ENCODE measurements around the gene HMCES.
"Not testable (repeated sequence)": the region's sequence is repeated elsewhere in the genome, so short reads cannot be mapped to it uniquely, and the experiment has no call there.

HMCES gene

DNA sequence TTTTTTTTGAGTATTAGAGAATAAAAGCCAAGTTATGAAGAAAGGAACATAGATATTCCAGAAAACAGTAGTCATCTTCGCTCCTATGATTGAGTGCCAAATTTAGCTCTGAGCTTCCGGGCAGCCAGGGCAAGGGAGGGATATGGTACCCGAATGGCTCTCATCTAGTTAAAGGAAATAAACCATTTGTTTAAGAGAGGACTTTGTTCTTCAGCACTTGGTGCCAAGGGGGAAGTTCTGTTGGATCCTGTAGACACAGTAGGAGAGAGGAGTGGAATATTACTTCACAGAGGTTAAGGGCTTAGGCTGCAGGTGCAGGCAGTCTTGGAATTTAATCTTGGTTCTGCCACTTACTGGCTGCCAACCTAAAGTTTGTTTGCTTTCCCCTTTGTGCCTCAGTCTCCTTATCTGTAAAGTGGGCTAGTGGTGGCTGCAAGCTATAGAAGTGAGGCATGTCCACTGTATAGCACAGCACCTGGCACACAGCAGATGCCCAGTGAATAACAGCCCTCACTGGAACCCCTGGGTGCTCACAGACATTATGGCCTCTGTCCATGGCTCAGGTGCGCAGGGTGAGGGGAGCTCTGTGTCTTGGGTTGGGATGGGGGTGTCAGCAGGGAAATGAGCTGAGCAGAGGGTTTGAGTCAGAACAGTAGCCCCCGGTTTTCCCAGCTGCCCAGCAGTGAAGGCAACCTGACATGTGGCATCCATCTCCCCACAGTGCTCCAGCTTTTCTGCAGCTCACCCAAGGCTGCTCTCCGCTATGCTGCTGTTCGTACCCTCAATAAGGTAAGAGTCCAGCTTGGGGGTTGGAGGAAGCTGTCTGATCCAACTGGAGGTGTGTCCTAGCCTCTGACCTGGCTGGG, 18.8 kb upstream of the HMCES start:
- no peak for DNase-seq (ENCODE audit: low spot score)

DNA sequence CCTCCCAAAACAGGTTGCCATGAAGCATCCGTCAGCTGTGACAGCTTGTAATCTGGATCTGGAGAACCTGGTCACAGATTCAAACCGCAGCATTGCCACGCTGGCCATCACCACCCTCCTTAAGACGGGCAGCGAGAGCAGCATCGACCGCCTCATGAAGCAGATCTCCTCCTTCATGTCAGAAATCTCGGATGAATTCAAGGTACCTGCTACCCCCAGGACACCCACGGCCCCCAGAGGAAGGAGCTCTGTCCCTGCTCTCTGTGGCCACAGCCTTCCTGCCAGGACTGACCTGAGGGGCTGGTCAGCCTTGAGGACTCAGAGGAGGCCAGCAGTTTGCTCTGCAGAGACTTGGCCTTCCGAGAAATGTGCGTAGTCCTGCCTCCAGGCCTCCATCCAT, 18.1 kb upstream of the HMCES start:
- no peak for DNase-seq (ENCODE audit: low spot score)

DNA sequence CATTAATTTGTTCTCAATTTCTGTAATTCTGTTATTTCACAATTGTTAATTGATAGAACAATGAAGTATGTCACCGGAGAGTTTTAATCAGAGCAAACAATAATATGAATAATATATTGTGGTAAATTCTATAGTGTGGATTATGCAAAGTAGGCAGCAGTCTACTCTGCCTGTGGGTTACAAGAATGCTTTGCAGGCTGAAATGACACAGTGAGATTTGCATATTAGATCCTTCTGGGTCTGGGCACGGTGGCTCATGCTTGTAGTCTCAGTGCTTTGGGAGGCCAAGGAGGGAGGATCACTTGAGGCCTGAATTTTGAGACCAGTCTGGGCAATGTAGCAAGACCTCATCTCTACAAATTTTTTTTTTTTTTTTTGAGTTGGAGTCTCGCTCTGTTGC, 16.8 kb upstream of the HMCES start:
- DNase-seq (ENCODE audit: low spot score) = no peak

DNA sequence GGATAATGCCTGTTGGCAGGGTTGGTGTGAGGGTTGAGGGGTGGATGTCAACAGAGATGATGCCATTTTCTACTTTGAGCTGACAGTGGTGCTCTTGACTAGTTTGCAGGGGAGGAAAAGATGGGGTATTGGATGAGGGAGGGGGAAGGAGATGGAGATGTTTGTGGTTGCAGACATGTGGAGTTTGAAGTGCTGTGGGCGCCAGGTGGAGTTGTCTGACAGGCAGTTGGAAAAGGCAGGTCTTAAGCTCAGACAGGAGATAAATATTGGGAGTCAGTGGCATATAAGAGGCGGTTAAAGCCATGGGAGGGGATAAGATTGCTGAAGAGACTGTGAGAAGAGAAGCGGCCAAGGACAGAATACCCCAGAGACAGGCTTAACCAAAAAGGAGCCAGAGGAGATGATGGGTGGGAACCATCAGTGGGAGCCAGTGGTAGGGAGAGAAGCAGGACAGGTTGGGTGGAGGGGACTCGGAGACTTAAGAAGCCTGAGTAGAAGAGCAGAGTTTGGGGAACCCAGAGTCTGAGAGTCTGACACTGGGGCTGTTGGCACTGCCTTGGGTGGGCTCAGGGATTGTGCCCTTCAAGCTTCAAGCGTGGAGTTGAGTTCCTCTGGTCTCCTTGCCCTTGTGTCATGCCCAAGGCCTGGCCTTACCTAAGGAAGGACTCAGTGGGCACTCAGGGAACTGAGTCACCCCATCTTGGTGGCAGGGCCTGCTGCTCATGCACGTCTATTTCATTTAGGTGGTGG, 15.3 kb upstream of the HMCES start:
- no peak for DNase-seq (ENCODE audit: low spot score)

DNA sequence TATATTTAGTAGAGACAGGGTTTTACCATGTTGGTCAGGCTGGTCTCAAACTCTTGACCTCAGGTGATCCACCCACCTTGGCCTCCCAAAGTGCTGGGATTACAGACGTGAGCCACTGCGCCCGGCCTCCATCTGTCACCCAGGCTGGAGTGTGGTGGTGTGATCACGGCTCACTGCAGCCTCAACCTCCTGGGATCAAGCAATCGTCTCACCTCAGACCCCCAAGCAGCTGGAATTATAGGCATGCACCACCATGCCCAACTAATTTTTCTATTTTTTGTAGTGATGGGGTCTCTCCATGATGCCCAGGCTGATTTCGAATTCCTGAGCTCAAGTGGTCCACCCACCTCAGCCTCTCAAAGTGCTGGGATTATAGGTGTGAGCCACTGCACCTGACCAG, 13.7 kb upstream of the HMCES start:
- DNase-seq (ENCODE audit: low spot score) = not testable (repeated sequence)

DNA sequence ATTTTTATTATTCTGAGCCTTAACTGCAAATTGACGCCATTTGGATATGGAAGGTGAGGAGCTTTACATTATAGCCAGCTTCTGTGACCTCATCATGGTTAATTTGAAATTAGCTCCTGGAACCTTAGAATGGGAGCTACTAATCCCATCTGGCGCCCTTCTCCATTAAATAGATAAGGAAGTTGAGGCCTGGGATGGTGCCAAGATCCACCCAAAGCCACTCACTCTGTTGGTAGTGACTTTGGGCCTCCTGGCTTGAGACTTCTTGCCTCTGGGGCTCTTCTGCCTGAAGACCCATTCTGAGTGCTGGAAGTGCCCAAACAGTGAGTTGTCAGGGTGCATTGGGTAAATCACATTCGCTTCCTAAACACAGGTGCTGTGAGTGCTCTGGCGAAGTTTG, 12.0 kb upstream of the HMCES start:
- no peak for DNase-seq (ENCODE audit: low spot score)

DNA sequence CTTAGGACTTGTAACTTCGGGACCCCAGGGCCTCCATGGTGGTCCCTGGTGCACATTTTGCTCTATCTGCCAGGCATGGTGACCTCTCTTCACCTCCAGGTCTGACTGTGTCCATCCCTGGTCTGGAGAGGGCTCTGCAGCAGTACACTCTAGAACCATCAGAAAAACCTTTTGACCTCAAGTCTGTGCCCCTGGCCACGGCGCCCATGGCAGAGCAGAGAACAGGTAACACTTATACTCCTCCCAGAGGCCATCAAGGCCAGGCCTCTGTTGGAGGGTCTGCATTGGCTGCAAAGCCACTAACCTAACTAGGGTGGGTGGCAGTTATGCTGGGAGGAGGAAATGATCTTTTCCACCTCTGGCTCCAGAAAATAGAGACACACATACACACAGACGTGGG, 10.3 kb upstream of the HMCES start:
- DNase-seq (ENCODE audit: low spot score) = no peak

DNA sequence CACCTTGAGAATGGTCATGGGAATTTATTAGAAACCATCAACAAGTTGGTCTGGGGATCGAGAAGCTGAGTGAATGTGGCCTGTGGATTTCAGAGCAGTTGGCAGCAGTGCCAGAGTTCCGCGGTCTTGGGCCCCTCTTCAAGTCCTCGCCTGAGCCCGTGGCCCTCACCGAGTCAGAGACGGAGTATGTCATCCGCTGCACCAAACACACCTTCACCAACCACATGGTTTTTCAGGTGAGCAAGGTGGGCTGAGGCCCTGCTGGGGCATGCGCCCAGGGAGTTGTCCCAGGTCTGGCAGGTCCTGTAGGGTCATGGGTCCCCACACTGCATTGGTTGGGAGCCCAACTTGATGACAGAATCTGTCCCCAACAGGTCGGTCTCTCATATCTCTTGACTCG, 7.0 kb upstream of the HMCES start:
- no peak for DNase-seq (ENCODE audit: low spot score)

DNA sequence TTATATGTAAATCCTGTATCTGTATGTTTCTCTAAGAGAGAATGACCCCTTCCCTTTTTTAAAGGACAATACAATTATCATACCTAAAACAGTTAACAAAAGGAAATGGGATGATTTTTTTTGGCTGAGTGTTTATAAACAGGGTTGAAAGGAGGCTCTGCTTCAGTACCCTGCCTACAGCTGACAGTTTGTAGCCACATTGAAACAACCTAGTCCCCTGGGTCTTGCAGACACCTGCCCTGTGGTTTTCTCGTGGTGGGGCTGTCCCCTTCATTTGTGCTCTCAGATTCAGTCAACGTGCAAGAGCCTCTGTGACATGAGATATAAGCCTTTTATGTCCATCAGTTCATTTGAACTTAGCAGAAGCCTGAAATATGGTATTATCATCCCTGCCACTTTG, 2.3 kb upstream of the HMCES start:
- no peak for DNase-seq (ENCODE audit: low spot score)

DNA sequence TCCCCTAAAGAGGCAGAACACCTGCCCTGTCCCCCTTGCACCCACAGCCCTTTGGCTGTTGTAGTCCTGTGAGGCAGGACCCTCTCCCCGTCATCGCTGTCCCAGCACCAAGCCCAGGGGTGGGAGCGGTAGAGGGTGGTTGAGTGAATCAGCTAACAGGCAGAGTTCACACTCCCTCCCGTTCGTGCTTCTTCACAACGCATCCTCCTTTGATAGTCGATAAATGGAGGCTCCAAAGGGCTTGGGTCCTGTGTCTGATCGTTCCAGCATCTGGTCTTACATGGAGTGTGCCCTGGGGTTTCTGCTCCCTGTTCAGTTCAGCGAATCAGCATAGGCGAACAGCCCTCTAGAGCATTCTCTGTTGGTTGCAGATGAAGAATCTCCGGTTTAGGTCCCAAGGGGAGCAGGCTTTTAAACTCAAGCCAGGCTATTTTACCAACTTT, 820 bp upstream of the HMCES start:
- no peak for DNase-seq (ENCODE audit: low spot score)

DNA sequence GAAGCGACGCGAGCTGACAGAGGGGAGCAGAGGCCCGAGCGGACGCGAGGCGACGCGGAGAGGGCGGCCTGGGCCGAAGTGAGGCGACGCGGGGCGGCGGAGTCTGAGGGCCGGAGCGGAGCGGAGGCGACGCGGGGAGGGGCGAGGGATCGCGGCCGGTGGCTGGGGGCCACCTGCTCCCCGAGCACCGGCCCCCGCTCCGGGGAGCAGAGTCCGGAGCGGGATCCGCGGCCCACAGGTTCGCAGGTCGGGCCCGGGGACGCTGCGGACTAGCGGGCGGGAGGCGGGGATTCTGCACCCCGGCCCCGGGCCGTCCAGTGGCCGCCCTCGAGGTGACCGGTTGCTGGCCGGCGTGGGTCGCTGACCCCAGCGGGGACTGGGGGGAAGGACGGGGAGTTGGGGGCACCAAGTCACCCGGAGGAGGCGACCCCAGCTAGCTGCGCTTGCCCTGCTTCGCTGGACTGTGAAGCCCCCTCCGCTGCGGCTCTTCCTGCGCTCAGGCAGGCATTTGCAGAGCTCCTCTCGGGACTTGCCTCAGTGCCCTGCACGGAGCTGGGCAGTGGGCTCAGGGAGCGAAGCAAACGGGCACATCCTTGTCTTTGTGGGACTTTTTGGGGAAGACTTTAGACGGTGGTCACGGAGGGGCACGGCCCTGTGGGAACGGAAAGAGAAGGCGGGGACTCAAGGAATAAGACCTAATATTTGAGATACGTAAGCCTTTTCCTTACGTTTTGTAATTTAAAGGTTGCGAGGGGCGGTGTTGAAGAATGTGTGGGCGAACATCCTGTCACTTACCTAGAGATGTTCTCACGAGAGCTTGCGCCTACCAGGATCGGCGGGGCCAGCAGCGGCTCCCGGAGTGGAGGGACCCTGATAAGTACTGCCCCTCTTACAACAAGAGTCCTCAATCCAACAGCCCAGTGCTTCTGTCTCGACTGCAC, 566 bp downstream of the HMCES start:
- peak; percentile 37 for DNase-seq (ENCODE audit: low spot score)

DNA sequence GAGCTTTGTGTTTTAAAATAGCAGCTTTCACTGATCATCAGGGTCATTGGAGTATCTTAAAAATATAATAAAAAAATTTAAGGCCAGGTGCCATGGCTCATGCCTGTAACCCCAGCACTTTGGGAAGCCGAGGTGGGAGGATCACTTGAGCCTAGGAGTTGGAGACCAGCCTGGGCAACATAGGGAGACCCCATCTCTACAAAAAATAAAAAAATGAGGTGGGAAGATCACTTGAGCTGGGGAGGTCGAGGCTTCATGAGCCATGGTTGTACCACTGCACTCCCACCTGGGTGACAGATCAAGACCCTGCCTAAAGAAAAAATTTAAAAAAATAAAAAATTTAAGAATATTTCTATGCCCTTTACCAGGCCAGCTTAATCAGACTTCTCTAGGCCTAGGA, 1.5 kb downstream of the HMCES start:
- no peak for DNase-seq (ENCODE audit: low spot score)

DNA sequence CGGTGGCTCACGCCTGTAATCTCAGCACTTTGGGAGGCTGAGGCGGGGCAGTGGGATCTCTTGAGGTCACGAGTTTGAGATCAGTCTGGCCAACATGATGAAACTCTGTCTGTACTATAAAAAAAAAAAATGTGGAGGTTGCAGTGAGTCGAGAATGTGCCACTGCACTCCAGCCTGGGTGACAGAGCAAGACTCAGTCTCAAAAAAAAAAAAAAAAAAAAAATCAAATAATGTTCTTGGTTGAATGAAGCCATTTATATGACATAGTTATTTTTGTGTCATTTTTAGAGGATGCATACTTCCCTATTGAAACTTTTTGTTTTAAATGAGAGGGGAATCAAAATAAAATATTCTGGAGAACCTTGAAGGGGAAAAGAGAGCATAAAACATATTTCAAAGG, 3.1 kb downstream of the HMCES start:
- no peak for DNase-seq (ENCODE audit: low spot score)

DNA sequence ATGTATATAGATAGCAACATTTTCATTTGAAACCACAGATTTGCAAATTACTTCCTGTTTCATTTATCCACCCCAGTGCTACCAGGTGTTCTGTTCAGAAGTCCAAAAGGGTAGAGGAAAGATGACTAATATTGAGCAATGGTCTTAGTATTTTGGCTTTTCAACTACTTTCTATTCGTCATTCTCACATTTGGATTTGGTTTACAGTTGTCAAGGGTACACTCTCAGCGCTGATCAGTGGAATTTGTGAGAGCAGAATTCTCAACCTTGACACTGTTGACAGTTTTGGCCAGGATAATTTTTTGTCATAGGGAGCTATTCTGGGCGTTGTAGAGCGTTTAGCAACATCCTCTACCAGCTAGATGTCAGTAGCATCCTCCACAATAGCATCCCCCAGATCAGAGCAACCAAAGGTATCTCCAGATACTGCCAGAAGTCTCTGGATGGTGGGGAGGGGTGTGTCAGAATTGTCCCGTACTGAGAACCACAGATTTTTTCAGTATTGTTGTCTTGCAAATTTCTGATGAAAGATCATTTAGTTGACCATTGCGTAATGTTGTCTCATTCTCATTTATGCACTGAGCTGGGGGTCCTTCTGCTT, 4.2 kb downstream of the HMCES start:
- DNase-seq (ENCODE audit: low spot score) = no peak

DNA sequence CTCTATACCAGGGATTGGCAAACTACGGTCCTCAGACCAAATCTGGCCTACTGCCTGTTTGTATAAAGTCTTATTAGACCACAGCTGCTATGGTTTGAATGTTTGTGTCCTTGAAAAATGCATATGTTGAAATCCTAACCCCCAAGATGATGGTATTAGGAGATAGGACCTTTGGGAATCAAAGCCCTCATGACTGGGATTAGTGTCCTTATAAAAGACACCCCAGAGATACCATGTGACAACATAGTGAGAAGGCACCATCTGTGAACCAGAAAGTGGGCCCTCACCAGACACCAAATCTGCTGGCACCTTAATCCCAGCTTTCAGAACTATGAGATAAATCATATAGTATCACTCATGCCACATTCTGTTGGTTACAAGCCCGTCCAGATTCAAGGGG, 7.4 kb downstream of the HMCES start:
- DNase-seq (ENCODE audit: low spot score) = no peak

DNA sequence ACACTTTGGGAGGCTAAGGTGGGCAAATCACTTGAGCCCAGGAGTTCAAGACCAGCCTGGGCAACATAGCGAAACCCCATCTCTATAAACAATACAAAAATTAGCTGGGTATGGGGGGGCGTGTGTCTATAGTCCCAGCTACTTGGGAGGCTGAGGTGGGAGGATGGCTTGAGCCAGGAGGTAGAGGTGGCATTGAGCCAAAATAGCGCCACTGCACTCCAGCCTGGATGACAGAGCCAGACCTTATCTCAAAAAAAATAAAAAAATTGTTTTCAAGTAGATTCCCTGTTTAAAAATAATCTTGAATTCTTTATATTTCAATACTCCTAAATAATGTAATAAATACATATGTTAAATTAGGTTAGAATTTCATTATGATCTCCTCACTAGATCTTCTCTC, 9.8 kb downstream of the HMCES start:
- DNase-seq (ENCODE audit: low spot score) = no peak

DNA sequence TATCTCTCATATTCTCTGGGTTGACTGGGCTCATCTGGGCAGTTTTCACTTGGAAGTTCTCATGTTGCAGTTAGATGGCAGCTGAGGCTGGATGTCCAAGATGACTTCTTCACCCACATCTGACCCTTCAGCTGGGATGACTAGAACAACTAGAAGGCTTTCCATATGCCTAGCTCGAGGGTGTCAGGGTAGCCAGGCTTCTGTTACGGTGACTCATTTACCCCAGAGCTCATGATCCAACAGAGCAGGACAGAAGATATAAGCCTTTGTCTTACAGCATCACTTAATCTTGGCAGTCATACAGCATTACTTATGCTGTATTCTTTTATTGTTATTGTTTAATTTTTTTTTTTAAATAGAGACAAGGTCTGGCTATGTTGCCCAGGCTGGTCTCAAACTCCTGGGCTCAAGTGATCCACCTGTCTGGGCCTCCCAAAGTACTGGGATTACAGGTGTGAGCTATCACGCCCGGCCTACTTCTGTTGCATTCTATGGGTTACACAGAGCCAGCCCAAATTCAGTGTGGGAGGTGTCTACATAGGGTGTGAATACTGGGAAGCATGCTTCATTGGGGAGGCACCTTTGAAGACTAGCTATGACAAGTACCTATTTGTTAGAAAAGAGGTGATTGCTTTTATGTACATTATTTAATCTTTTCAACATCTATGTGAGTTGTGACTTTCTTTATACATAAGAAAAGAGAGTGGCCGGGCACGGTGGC, 10.7 kb downstream of the HMCES start:
- no peak for DNase-seq (ENCODE audit: low spot score)

DNA sequence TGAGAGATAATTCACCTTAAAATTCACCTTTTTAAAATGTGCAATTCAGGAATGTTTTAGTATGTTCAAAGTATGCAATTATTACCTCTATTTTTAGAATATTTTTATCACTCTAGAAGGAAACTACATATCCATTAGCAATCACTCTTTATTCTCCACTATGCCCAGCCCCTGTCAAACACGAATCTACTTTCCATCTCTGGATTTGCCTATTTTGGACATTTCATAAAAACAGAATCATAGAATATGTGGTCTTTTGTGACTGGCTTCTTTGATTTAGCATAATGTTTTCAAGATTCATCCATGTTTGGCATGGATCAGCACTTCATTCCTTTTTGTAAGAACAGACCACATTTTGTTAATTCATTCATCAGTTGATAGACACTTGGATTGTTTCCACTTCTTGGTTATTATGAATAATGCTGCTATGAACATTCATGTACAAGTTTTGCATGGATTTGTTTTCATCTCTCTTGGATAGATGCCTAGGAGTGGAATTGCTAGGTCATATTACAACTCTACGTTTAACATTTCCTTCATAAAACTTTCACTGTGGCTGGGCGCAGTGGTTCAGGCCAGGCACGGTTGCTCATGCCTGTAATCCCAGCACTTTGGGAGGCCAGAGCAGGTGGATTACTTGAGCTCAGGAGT, 12.7 kb downstream of the HMCES start:
- no peak for DNase-seq (ENCODE audit: low spot score)

DNA sequence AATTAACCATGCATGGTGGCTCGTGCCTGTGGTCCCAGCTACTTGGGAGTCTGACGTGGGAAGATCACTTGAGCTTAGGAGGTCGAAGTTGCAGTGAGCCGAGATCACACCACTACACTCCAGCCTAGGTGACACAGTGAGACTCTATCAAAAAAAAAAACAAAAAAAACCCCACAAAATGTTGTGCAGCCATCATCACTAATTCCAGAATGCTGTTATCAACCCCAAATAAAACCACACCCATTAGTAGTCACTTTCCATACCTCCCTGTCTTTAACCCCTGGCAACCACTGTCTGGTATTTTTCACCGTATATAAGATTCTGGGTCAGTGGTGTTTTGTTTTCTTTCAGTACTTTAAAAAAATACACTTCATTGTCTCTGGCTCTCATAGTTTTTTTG, 16.6 kb downstream of the HMCES start:
- DNase-seq (ENCODE audit: low spot score) = no peak

DNA sequence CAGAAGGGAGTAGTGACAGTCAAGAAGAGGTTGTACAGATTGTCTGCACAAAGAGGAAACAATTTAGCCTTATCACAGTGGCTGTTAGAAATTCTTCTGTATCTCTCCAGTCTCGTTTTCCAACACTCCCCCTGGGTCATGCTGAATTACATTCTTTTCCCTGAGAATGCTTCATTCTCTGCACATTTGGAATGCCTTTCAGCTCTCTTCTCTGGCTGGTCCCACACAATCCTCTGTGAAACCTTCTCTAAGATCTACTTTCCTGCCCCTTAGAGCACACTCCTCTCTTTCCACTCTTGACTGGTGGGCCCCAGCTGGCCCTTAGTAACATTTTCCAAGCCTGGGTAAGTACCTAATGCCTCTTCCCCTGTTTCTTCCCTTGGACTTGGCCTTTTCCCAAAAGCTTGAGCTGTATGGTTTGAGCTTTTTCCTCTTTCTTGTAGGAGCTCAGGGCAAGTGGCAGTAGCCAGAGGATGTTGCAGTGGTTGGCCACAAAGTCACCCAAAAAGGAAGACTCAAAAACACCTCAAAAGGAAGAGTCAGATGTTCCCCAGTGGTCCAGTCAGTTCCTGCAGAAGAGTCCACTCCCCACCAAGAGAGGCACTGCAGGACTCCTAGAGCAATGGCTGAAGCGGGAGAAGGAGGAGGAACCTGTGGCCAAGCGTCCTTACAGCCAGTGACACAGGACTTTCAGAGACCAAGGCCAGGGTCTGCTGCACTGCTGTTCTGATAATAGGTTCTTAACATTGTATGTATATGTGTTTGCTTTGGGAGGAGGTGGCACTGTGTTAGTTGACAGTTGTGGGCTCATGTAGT, 25.7 kb downstream of the HMCES start:
- no peak for DNase-seq (ENCODE audit: low spot score)

Data from HuH-7.5 (cell line).